Measurements from ENCODE around the gene CBLL1.

Gene CBLL1

DNA sequence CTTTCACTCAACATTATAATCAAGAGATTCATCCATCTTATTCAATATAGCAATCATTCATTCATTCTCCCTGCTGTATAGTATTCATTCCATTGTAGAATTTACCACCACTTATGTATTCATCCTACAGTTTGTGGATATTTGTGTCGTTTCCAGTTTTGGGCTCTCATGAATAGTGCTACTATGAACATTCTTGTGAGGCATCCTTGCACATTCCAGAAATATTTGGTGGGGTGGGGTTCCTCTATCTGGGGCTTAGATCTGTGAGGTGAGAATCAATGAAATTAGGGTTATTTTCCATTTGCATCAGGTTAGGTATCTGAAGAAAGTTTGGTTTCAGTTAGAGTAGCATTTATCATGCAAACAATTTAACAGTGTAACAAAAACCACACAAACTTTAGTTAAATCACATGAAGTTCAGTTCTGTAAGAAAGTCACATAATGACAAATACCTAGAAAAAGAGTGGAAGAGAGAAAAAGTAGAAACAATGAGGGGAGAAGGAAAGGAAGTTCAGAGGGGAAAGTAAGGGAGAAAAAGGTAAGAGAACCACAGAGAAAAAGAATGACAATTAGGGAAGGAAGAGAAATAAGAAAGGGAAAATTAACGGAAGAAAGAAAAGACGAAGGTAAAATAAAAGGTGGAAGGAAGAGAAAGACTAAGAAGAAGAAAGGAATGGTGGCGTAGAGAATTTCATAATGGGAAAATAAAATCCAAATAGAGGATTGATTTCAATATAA is 25.3 kb upstream of the CBLL1 start:
- Mint-ChIP-seq H3K27me3 (peaks cover 3% of the 10 kb centered on the region), H3K36me3 (ENCODE audit: low read depth) (no peaks in the 10 kb centered on the region), H3K9me3 (no peaks in the 10 kb centered on the region), H3K27ac (no peak overlapping the region), H3K4me1 (no peaks in the 10 kb centered on the region), H3K4me3 (no peak overlapping the region)
- DNase-seq (no peak), ATAC-seq (no peak)

DNA sequence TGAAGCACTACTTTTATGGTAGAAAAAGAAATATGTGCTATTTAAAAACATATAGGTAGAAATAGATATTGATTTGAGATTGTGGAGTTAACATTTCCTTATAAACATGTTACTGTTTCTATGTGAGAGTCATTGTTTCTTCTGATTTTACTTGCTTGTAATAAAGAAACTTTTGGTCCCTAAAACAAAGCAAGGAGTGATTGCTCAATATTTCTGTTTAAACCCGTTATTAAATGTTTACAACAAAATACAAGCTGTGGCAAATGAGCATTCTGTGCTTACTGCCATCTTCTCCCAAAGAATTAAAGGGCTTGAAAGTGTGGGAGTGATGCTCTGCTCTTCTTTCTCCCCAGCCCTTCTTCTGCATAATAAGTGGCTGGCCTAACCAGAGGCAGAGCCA is 22.7 kb upstream of the CBLL1 start:
- ATAC-seq (no peak), DNase-seq (no peak)
- H3K4me1 Mint-ChIP-seq: no peaks in the 10 kb centered on the region
- peaks cover 6% of the 10 kb centered on the region for H3K27me3 Mint-ChIP-seq
- H3K9me3 Mint-ChIP-seq: no peaks in the 10 kb centered on the region
- no peak overlapping the region for H3K27ac Mint-ChIP-seq
- H3K4me3 Mint-ChIP-seq: no peak overlapping the region
- no peaks in the 10 kb centered on the region for H3K36me3 Mint-ChIP-seq (ENCODE audit: low read depth)

DNA sequence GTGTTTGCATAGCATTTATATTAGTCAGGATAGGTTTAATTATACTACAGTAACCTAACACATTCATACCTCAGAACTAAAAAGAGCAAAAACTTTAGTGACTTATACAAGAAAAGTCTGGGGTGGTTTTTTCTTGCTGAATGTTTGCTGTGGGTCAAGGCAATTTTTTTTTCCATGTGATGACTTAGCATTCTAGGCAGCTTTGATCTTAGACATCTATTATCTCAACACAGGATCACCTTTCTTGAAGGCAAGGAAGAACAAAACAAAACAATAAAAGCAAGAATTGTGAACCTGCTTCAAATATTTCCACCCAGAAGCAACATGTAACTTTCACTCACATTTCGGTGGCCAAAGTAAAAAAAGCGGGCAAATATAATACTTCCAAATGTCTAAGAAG is 20.7 kb upstream of the CBLL1 start:
- Mint-ChIP-seq H3K27ac (no peak overlapping the region), H3K4me1 (no peaks in the 10 kb centered on the region), H3K27me3 (peaks cover 22% of the 10 kb centered on the region), H3K36me3 (ENCODE audit: low read depth) (no peaks in the 10 kb centered on the region), H3K4me3 (no peak overlapping the region), H3K9me3 (no peaks in the 10 kb centered on the region)
- ATAC-seq (no peak), DNase-seq (no peak)

DNA sequence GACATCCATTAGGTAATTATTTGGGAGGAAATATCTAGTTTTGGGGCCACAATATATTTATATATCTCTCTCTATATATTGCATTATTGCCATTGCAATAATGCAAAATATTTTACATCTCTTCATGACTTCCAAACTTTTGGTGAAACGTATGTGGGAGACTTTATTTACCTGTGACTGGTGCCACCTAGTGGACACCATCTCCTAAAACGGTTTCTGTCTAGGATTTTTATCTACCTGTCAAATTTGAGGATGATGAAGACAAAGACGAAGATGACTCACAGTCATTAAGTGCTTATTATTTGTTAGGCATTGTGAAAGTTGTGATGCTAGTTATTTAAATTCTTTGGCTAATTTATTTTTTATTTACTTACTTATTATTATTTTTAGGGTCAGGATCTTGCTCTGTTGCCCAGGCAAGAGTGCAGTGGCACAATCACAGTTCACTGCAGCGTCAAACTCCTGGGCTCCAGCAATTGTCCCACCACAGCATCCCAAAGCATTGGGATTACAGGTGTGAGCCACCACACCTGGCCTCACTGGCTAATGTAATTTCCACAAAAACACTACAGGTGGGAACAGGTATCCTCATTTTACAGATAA is 18.7 kb upstream of the CBLL1 start:
- no peak for ATAC-seq
- no peak overlapping the region for H3K4me3 Mint-ChIP-seq
- DNase-seq: peak; percentile 48
- H3K9me3 Mint-ChIP-seq: no peaks in the 10 kb centered on the region
- H3K27ac Mint-ChIP-seq: no peak overlapping the region
- no peaks in the 10 kb centered on the region for H3K4me1 Mint-ChIP-seq
- no peaks in the 10 kb centered on the region for H3K36me3 Mint-ChIP-seq (ENCODE audit: low read depth)
- peaks cover 25% of the 10 kb centered on the region for H3K27me3 Mint-ChIP-seq

DNA sequence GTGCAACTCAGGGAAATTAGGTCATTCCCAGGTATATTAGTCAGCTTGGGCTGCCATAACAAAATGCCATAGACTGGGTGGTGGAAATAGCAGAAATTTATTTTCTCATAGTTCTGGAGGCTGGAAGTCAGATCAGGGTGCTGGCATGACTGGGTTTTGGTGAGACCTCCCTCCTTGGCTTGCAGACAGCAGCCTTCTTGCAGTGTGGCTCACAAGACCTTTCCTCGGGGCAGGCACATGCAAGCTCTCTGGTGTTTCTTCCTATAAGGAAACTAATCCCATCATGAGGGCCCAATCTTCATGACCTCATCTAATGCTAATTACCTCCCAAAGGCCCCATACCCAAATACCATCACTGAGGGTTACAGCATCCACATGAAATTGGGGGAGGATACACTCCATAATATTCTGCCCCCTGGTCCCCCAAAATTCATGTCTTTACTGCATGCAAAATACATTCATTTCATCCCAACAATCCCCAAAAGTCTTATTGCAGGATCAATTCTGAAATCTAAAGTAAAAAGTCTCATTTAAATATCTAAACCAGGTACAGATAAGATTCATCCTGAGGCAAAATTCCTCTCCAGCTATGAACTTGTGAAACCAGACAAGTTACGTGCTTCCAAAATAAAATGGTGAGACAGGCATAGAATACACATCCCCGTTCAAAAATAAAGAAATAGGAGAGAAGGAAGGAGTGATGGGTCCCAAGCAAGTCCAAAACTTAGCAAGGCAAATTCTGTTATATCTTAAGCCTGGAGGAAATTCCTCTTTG is 17.4 kb upstream of the CBLL1 start:
- peaks cover 25% of the 10 kb centered on the region for H3K27me3 Mint-ChIP-seq
- H3K4me1 Mint-ChIP-seq: no peaks in the 10 kb centered on the region
- H3K9me3 Mint-ChIP-seq: no peaks in the 10 kb centered on the region
- H3K4me3 Mint-ChIP-seq: no peak overlapping the region
- no peak for DNase-seq
- no peaks in the 10 kb centered on the region for H3K36me3 Mint-ChIP-seq (ENCODE audit: low read depth)
- H3K27ac Mint-ChIP-seq: no peak overlapping the region
- ATAC-seq: no peak

DNA sequence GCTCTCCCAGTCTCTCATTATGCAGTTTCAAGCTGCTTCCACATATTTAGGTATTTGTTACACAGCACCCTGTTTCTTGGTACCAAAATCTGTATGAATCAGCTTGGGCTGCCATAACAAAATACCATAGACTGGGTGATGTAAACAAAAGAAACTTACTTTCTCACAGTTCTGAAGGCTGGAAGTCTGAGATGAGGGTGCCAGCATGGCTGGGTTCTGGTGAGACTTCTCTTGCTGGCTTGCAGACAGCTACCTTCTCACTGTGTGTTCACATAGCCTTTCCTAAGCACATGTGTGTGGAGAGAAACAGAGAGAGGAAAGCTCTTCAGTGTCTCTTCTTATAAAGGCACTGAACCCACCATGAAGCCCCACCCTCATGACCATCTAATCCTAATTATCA is 15.7 kb upstream of the CBLL1 start:
- Mint-ChIP-seq H3K36me3 (ENCODE audit: low read depth) (no peaks in the 10 kb centered on the region), H3K27ac (no peak overlapping the region), H3K4me1 (no peaks in the 10 kb centered on the region), H3K4me3 (no peak overlapping the region), H3K27me3 (peaks cover 25% of the 10 kb centered on the region), H3K9me3 (no peaks in the 10 kb centered on the region)
- ATAC-seq: no peak
- DNase-seq: no peak

DNA sequence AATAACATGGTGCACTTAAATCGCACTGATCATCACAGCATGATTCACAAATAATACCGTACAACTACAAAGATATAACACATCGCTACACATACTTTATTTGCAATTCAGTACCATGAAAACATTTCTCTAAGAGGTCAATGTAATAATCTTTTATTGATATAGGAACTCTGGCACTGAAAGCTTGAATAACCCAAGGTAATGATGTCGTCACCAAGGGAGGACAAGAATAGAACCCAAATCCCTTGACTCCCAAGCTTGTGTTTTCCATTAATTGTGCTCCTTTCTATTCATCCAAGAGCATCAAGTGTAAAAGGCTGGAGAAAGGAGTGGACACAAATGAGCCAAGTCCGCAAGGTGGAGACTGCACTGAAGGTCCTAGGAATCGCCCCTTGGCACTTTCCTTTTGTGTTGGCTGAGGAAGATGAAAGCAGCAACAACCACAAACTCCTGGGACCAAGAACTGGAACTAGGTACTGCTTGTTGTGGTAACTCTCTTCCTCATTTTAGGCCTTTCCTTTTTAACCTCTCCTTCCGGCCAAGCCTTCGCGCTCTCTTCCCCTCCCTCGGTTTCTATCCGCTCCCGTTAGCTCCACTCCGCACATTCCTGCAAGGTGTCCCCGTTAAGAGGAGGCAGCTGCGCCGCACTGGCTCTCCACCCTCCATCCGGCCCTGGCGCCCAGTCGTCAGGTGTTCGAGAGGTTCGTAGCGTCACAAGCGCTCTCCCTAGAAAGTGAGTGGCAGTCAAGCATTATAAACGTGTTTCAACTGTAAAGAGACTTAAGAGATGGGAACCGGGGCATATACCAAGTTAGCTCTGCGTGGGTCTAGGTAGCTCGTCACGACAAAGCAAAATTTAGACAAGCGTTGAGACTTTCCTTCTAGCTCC is 1.0 kb upstream of the CBLL1 start:
- H3K4me1 Mint-ChIP-seq: peaks cover 42% of the 10 kb centered on the region
- no peaks in the 10 kb centered on the region for H3K27me3 Mint-ChIP-seq
- peaks cover 7% of the 10 kb centered on the region for H3K36me3 Mint-ChIP-seq (ENCODE audit: low read depth)
- H3K27ac Mint-ChIP-seq: peak overlapping the region; percentile 96
- no peaks in the 10 kb centered on the region for H3K9me3 Mint-ChIP-seq
- ATAC-seq (peak; percentile 34), DNase-seq (peak; percentile 63)
- peak overlapping the region; percentile 87 for H3K4me3 Mint-ChIP-seq

- H3K27me3 Mint-ChIP-seq: no peaks in the 10 kb centered on the region
- H3K9me3 Mint-ChIP-seq: no peaks in the 10 kb centered on the region
- peak; percentile 42 for ATAC-seq
- DNase-seq: no peak
- H3K4me3 Mint-ChIP-seq: peak overlapping the region; percentile 87
- peaks cover 48% of the 10 kb centered on the region for H3K4me1 Mint-ChIP-seq
- peaks cover 9% of the 10 kb centered on the region for H3K36me3 Mint-ChIP-seq (ENCODE audit: low read depth)
- peak overlapping the region; percentile 96 for H3K27ac Mint-ChIP-seq
Measured at GRCh38 chr7:107744345-107744750, 406 bp downstream of the CBLL1 start.

GRCh38 chr7:107746006-107746405 is 2.1 kb downstream of the CBLL1 start:
- Mint-ChIP-seq H3K4me3 (peak overlapping the region; percentile 87), H3K9me3 (no peaks in the 10 kb centered on the region), H3K36me3 (ENCODE audit: low read depth) (peaks cover 18% of the 10 kb centered on the region), H3K27ac (peak overlapping the region; percentile 96), H3K27me3 (no peaks in the 10 kb centered on the region), H3K4me1 (peaks cover 52% of the 10 kb centered on the region)
- DNase-seq (no peak), ATAC-seq (no peak)

GRCh38 chr7:107751113-107751512 is 7.2 kb downstream of the CBLL1 start:
- no peak for ATAC-seq
- Mint-ChIP-seq H3K27ac (no peak overlapping the region), H3K27me3 (no peaks in the 10 kb centered on the region), H3K36me3 (ENCODE audit: low read depth) (peaks cover 40% of the 10 kb centered on the region), H3K4me1 (peaks cover 30% of the 10 kb centered on the region), H3K9me3 (no peaks in the 10 kb centered on the region), H3K4me3 (no peak overlapping the region)
- DNase-seq: no peak

DNA sequence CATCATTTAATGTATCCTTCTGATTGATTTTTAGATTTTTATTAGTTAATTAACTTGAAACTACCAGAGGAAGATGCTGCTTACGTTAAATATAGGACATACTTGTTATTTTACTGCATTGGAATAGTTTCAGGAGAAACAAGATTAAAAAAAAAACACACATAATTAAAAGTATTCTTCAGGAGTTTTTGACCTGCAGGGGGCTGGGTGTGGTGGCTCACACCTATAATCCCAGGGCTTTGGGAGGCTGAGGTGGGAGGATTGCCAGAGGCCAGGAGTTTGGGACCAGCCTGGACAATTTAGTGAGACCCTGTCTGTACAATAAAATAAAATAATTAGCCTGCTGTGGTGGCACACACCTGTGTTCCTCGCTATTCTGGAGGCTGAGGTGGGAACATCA is 10.7 kb downstream of the CBLL1 start:
- ATAC-seq (no peak), DNase-seq (no peak)
- peak overlapping the region; percentile 7 for H3K27ac Mint-ChIP-seq
- H3K36me3 Mint-ChIP-seq (ENCODE audit: low read depth): peaks cover 58% of the 10 kb centered on the region
- no peaks in the 10 kb centered on the region for H3K9me3 Mint-ChIP-seq
- no peaks in the 10 kb centered on the region for H3K27me3 Mint-ChIP-seq
- no peak overlapping the region for H3K4me3 Mint-ChIP-seq
- peaks cover 5% of the 10 kb centered on the region for H3K4me1 Mint-ChIP-seq

GRCh38 chr7:107758667-107759066 is 14.7 kb downstream of the CBLL1 start:
- H3K27me3 Mint-ChIP-seq: no peaks in the 10 kb centered on the region
- no peak overlapping the region for H3K4me3 Mint-ChIP-seq
- ATAC-seq: no peak
- H3K9me3 Mint-ChIP-seq: no peaks in the 10 kb centered on the region
- peaks cover 44% of the 10 kb centered on the region for H3K36me3 Mint-ChIP-seq (ENCODE audit: low read depth)
- peak overlapping the region; percentile 41 for H3K27ac Mint-ChIP-seq
- no peaks in the 10 kb centered on the region for H3K4me1 Mint-ChIP-seq
- no peak for DNase-seq

GRCh38 chr7:107767391-107767790 is 23.4 kb downstream of the CBLL1 start:
- no peak for DNase-seq
- ATAC-seq: no peak
- peak overlapping the region; percentile 30 for H3K27ac Mint-ChIP-seq
- peaks cover 27% of the 10 kb centered on the region for H3K4me1 Mint-ChIP-seq
- no peak overlapping the region for H3K4me3 Mint-ChIP-seq
- no peaks in the 10 kb centered on the region for H3K9me3 Mint-ChIP-seq
- no peaks in the 10 kb centered on the region for H3K27me3 Mint-ChIP-seq
- H3K36me3 Mint-ChIP-seq (ENCODE audit: low read depth): no peaks in the 10 kb centered on the region

GRCh38 chr7:107768263-107768662 is 24.3 kb downstream of the CBLL1 start:
- Mint-ChIP-seq H3K27me3 (no peaks in the 10 kb centered on the region), H3K4me3 (no peak overlapping the region), H3K36me3 (ENCODE audit: low read depth) (no peaks in the 10 kb centered on the region), H3K9me3 (no peaks in the 10 kb centered on the region), H3K4me1 (peaks cover 34% of the 10 kb centered on the region), H3K27ac (peak overlapping the region; percentile 44)
- DNase-seq (no peak), ATAC-seq (peak; percentile 65)

All from activated naive CD8-positive, alpha-beta T cell treated with anti-CD3 and anti-CD28 coated beads, Interleukin-2, amount 50 U/mL, for 24 hours (primary cell).